OCI-M2 (cell line): ENCODE data around the gene CPN2.

Experiments used
- DNase-seq: peaks from one replicate; lab custom pipeline; 2025; ENCODE audit not compliant: unreplicated experiment; lab: John Stamatoyannopoulos, UW

CPN2 gene

GRCh38 chr3:194314388-194315068 lies 36.6 kb downstream of the CPN2 start:
- no peak for DNase-seq

DNA sequence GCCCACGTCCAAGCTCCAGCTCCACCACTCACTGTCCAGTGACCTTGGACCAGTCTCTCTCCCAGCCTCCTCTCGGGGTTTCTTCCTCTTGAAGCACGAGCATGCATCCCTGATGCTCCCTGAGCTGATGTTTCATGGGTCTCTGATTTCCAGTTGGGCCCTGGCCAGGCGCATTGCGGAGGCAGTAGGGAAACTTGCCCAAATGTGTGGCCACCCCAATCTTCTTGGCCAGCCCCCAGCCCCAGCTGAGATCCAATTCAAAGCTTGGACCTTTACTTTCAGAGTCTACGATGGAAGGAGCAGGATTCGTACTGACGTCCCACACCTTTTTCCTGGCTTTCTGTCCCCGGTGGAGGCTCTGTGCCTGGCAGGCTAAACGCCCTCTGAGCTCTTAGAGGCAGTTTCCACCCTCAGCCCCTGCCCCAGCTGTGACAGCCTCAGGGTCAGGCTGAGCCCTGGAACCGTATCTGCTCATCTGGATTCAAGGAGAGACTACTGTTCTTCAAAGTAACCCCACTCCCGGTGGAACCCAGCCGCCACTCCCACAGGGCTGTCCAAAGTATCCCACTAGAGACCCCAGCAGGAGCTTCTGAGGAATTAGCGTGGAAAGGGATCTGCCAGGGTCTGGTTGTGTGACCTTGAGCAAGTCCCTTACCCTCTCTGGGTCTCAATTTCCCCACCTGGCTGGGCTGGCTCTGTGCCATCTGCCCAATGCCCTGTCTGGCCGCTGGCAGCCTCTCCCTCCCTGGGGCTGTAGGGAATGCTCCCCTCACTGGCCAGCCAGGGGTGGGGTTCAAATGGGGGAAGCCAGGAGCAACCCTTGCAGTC lies 37.4 kb downstream of the CPN2 start:
- DNase-seq, result no peak

- DNase-seq, result no peak
These were observed 38.3 kb downstream of the CPN2 start for GRCh38 chr3:194312743-194313281.

DNA sequence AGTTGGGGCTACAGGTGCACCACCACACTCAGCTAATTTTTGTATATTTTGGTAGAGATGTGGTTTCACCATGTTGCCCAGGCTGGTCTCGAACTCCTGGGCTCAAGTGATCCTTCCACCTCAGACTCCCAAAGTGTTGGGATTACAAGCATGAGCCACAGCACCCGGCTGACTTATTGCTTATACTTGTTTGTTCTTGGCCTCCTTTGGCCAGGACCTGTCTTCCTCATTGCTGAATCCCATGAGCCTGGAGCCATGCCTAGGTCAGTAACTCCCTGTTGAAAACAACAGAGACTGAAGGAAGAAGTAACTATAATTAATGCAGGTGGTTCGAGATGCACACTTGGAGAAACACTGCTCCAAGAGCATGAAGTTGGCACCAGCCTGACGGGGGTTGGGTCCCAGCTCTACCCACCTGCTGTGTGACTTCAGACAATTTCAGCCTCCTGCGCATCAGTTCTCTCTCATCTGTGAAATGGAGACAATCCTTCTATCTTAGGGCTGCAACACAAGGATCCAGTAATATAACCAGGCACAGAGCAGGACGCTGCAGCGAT lies 38.9 kb downstream of the CPN2 start:
- DNase-seq, result no peak

DNA sequence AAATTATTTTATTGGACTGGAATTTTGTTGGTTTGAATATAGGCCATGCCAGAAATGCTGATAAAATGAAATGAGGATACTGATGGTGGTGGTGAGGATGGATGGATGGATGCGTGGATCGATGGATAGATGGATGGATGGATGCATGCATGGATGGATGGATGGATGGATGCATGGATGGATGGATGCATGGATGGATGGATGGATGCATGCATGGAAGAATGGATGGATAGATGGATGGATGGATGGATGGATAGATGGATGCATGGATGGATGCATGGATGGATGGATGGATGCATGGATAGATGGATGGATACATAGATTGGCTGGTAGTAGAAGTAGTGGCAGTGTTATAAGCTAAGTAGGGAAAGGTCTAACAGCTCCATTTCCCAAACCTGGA lies 40.1 kb downstream of the CPN2 start:
- no peak for DNase-seq

DNA sequence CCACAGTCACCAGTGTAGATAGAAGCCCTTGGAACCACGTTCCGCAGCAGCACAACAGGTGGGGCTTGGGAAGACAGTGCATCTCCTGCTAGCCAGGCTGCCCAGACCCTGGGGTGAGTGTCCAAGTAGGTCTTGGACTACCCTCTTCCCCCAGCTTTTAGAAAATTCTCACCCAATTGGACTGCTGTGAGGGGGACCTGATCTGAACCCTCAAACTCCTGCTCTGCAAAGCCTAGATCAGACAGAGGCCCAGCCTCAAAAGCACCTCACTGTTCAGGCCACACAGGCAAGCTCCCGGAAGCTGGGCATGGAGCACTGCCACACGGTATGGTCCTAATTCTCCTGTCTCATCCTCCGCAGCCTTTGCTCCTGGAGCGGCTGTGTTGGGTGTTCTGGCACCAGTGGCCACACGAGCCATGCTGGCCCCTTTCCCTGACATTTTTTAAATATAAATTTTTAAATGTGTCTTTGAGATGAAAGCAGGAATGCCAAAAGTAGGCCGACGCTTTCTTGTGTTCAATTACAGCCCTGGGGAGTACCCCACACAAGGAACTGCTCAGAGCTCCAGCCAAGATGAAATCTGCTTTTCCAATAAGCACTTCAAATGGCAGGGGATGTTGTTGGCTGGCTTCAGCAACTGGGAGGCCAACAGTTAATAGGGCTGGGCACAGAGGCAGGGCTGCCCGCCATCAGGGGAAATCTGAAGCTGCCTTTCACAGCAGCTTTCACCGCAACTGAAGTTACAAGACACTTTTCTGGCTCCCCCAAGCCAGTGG lies 40.9 kb downstream of the CPN2 start:
- DNase-seq, result no peak

DNA sequence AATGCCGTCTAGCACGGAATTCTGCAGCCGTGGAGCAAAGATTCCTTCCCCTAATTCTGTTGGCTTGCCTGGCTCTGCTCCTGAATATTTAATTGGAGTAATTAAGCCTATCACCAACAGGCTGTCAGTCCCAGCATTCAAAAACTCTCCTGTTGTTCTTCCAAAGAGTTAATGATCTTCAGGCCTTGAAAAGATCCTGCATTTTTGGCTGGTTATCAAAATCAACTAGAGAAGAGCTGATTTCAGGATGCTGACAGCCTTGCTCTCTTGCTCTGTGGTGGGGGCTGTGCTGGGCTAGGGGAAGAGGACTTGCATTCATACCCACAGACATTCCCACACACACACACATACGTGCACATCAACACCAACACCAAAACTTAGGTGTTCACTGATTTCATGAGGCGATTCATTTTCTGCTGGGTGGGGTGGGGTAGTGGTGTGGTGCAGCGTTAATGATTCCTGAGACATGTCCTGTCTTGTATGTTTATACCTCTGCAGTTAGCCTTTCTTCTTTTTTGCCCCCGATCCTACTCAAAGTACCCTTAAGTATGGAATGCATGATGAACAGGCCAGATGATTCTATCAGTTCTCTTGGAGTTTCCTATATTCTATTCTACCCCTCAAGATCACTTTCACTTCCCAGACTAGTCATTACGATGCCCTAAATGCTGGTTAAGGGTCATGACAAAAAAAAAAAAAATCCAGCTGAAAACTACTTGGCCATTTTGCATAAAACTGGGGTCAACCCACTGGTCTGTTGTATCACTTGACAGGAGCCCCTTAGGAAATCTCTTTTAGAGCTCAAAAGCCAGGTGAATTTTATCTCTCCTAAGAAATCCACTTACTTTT lies 42.3 kb downstream of the CPN2 start:
- DNase-seq, result no peak

- DNase-seq, result no peak
These were observed 43.3 kb downstream of the CPN2 start for GRCh38 chr3:194307849-194308248.

DNA sequence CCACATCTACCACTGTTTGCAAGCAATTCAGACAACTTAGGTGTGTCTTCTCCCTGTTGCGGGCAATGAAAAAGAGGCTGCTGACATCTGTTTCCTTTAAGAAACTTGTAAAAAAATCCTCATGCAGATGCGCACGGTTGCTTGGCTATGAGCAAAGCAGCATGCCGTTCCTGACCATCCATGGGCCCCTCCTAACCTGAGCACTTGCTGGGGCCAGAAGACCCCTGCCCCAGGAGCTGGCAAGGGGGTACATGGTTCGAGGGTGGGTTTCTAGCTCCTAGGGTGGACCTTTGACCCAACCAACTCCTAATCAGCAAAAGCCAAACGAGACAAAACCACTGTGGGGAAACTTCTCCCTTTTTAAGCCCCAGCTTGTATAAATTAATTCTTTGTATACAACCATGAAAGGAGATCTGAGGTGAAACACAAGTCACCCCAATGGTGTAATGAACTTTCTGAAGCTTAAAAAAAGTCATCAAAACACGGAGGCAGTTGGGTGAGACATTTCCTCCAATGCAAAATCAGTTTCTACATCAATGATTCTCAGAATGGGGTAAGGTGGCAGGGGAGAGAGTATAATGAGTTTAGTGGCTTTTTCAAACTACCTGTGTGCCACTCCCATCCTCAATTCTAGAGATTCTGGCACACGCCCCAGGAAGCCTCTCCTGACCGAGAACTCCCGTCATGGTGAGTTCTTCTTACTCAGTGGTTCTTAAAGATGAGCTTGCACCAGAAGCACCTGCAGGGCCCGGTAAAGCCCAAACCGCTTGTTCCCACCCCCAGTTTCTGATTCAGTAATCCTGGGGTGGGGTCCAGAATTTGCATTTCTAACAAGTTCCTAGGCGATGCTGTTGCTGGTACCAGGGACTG lies 44.1 kb downstream of the CPN2 start:
- no peak for DNase-seq

DNA sequence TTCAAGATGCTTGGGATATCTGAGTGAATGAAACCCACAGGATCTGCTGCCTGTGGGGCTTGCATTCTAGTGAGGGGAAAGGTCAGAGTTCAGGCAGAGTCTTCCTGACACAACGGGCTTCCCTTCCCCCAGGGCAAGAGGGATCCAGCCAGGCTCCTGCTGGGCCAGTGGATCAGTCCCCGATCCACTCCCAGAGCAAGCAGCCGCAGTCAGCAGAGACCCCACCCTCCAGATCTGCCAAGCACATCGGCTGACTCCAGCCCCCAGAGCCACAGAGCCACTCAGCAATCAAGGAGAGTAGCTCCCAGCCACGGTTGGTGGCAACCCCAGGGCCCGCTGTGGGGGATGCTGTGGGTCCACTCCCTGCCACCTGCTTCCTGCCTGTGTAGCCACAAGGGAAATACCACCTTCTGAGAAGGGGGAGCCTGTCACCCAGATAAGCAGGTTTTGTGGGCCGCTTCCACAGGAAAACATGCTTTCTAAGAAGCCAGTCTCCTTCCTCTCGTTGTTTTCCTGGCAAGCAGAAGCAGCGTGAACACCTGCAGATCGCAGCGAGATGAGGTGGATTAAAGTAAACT lies 44.9 kb downstream of the CPN2 start:
- no peak for DNase-seq

DNA sequence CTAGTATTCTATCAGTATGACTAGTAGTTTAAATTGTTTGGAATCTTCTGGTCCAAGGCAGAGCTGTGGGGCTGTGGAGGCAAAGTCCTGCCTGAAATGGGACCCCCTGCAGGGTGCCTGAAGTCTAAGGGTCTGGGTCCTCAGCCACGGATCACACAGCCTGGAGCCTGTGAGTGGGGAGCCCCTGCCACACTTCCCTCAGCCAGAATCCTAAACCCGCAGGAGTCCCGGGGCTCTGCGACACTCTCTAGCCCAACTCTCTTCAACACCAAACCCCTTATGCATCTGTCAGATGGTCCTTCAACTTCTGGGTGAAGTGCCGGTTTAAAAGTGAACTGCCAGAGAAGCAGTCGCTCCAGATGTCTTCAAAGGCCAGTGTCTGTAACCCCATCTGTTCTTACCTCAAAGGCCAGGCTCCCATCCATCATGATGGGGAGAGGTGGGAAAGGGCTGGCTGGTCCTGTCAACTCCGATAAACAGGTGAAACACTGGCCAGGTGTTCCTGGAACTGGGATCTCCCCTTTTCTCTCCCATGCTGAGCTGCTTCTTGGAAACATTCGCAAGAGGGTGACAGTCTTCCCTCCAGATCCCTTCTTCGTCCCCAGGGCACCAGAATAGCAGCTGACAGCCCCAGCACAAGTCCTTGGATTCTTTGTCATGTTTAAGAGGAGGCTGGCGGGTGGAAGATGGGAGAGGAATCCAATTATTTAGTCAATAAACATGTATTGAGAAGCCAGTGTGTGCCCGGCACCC lies 45.6 kb downstream of the CPN2 start:
- DNase-seq, result no peak

- DNase-seq, result no peak
These were observed 46.8 kb downstream of the CPN2 start for GRCh38 chr3:194304186-194304917.

- DNase-seq, result no peak
These were observed 47.4 kb downstream of the CPN2 start for GRCh38 chr3:194303749-194304148.

DNA sequence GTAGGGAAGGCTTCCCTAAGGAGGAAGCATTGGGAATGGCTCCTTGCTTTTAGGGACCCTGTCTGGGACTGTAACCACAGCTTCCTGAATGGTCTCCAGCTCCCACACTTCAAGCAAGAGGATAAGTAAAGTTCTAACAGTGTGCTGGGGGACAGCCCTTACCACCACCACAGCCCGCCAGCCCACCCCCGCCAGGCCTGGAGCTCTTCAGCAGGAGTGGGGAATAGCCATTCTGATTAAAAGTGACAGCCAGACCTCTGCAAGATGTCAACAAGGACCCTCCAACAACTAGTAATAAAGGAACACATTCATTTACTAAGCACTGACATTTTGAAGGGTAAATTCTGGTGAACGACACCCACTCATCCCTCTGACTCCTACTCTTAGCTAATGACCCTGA lies 49.4 kb downstream of the CPN2 start:
- no peak for DNase-seq

- DNase-seq, result no peak
These were observed 50.2 kb downstream of the CPN2 start for GRCh38 chr3:194300936-194301335.

DNA sequence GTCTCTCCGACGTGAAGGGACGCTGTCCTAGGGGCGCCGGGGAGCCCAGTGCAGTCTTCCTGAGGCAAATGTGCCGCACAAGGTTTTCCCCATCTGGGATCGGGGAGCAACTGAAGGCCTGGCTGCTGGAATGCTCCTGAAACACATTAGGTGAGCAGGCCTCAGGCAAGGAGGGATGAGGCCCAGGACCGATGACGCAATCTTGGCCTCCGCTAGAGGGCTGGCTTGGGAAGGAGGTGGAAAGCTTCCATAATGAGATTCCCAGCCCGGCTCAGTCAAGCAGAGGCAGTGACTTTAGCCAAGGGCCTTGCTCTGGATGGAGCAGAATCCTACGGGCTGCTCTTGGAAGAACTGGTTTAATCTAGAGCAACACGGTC lies 50.8 kb downstream of the CPN2 start:
- DNase-seq, result no peak

DNA sequence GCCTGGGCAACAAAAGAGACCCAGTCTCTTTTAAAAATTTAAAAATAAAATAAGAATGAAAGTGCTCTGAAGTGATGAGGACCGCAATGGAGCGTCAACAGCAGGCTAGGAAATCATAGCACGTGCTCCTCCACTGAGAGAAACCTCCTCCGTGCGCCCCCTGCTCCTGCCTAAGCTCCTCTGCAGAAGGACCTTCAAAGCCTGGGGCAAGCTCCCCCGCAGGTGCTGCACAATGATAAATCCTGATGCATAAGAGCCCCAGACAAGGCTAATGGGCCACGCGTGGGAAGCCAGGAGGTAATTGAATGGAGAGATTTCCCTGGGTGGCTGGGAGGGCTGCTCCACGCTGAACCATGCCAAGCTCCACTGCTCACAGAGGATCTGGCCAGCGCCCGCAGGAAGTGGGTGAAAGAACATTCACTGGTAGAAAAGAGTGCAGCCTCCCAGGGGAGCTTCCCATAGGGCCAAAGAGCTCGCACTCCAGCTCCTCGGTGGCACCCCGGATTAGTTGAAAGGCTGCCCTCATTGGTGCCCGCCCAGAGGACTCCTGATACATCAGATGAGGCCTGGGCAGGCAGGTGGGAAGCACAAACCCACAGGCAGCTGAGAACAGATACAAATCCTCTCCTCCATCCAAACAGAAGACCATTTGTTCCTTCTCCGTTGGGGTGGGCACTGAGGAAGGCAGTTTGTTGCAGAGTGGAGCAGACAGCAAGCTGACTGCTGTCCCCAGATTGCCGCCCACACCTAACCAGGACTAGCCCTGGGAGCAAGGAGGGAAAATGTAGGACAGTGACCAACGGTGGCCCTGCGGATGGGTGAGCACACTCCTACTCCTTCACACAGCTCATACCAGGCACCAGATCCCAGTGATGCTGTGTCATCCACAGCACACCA lies 52.5 kb downstream of the CPN2 start:
- no peak for DNase-seq
